ENCODE results near the gene DNAH6.

DNA sequence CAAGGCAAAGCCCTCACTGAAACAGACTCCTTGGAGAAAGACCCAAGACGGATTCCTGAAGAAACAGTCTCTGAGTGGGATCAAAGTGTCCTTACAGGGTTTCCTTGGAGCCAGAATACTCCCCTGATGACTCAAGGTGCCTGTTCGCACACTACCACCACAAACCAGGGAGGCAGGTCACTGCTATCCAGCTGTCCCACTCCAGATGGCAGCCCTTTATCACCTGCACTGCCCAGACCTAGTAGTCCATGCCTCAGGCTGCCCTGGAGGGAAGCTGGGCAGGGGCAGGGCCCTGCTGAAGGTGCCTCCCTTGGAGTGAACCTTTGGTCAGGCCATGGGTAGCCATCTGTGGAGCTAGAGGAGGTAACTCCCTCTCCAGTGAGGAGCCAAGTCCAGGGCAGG lies 330.4 kb downstream of the DNAH6 start:
- TF ChIP-seq, protein P1, sequence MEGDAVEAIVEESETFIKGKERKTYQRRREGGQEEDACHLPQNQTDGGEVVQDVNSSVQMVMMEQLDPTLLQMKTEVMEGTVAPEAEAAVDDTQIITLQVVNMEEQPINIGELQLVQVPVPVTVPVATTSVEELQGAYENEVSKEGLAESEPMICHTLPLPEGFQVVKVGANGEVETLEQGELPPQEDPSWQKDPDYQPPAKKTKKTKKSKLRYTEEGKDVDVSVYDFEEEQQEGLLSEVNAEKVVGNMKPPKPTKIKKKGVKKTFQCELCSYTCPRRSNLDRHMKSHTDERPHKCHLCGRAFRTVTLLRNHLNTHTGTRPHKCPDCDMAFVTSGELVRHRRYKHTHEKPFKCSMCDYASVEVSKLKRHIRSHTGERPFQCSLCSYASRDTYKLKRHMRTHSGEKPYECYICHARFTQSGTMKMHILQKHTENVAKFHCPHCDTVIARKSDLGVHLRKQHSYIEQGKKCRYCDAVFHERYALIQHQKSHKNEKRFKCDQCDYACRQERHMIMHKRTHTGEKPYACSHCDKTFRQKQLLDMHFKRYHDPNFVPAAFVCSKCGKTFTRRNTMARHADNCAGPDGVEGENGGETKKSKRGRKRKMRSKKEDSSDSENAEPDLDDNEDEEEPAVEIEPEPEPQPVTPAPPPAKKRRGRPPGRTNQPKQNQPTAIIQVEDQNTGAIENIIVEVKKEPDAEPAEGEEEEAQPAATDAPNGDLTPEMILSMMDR (IDR thresholded peaks at IDR 0.05; ENCODE audit: low read length) = no peak
- TF ChIP-seq EZH2 (IDR thresholded peaks at IDR 0.05; ENCODE audit: borderline replicate concordance, low read length) = no peak
